HCT116 (cell line): ENCODE results near the gene LCN15. TPM values are rescaled to one million over a fixed set of nuclear protein-coding genes. Genes with fewer than 3 reads are reported as not detected.

ENCODE experiments used
- ATAC-seq: fragments of 200-7000 bp; cut with Tn5 transposase; 2 replicates; pipeline ENCODE4 v1.9.1; 2020; ENCODE audit warnings: mild to moderate bottlenecking, moderate library complexity
- BruUV-seq: library from RNA; stranded (reverse); fragments of 400-500 nt; replicated peaks from 2 replicates; lab custom pipeline; 2021; lab: Mats Ljungman, UMichigan
- CTCF ChIA-PET: fragments of 300-600 bp; sonication (Branson Sonifier 250); formaldehyde crosslinking; loops from one replicate; lab custom pipeline; 2021; ENCODE audit warnings: antibody characterized with exemption; lab: Charles Lee
- POLR2A ChIA-PET: fragments of 300-600, 350-600 bp; sonication (Branson Sonifier 250); formaldehyde crosslinking; loops from one replicate; lab custom pipeline; 2021; ENCODE audit warnings: antibody characterized with exemption; lab: Charles Lee
- RAD21 ChIA-PET, 2 experiments: fragments of 300-600 bp; sonication (Branson Sonifier 250); formaldehyde crosslinking; loops; one replicate each; lab custom pipeline; 2023; ENCODE audit warnings: low total read pairs in 2 of 2; ENCODE audit not compliant: uncharacterized antibody in 2 of 2, unreplicated experiment in 2 of 2, low non-redundant PET in 1 of 2; lab: Charles Lee
- DNase-seq: peaks from one replicate; pipeline ENCODE4 v3.0.0-alpha.2; 2010; ENCODE audit warnings: low read depth, low spot score
- H2AFZ ChIP-seq: fragments of 200-600 bp; shearing (Covaris generic), sonication (generic); 2 replicates; pipeline ENCODE4 v1.6.1; 2017; ENCODE audit warnings: low read depth, mixed run types, mixed read lengths, antibody characterized with exemption, low read length; ENCODE audit not compliant: poor library complexity, severe bottlenecking
- H3K27ac ChIP-seq: 2 replicates; pipeline ENCODE4 v1.5.1; 2012; ENCODE audit warnings: low read depth, low read length
- H3K27me3 ChIP-seq: fragments of 200-600 bp; sonication (generic); 2 replicates; pipeline ENCODE4 v1.6.1; 2016; ENCODE audit warnings: mixed run types, low read length, mixed read lengths; ENCODE audit not compliant: insufficient read depth
- H3K36me3 ChIP-seq, 2 experiments: fragments of 200-500 bp in 1 of 2; fragments of 200-600 bp in 1 of 2; sonication (Bioruptor generic) in 1 of 2; sonication (generic) in 1 of 2; 2 replicates each; pipeline versions ENCODE4 v1.5.1 to v1.6.1; 2014 to 2016; ENCODE audit warnings: low read length in 2 of 2, inconsistent platforms in 1 of 2, mixed read lengths in 1 of 2, mixed run types in 1 of 2; ENCODE audit not compliant: insufficient read depth in 2 of 2, control insufficient read depth in 1 of 2
- H3K4me1 ChIP-seq, 2 experiments: fragments of 200-600 bp in 1 of 2; sonication (generic) in 1 of 2; 2 replicates each; pipeline versions ENCODE4 v1.5.1 to v1.6.1; 2012 to 2017; ENCODE audit warnings: low read length in 2 of 2, inconsistent platforms in 1 of 2, mild to moderate bottlenecking in 1 of 2, mixed read lengths in 1 of 2, mixed run types in 1 of 2, moderate library complexity in 1 of 2; ENCODE audit not compliant: insufficient read depth in 2 of 2, control insufficient read depth in 1 of 2
- H3K4me2 ChIP-seq: fragments of 200-600 bp; sonication (generic); 2 replicates; pipeline ENCODE4 v1.6.1; 2017; ENCODE audit warnings: mixed run types, low read length, mixed read lengths
- H3K4me3 ChIP-seq, 2 experiments: fragments of 200-600 bp in 1 of 2; sonication (generic) in 1 of 2; replicated peaks in 1 of 2; 2 replicates each; pipeline ENCODE4 v1.5.1; 2011 to 2016; ENCODE audit warnings: low read length in 2 of 2, control low read depth in 1 of 2, low read depth in 1 of 2, mild to moderate bottlenecking in 1 of 2, mixed read lengths in 1 of 2, mixed run types in 1 of 2
- H3K79me2 ChIP-seq: fragments of 200-600 bp; sonication (generic); 2 replicates; pipeline ENCODE4 v1.6.1; 2017; ENCODE audit warnings: mild to moderate bottlenecking, mixed run types, low read length, moderate library complexity, mixed read lengths; ENCODE audit not compliant: insufficient read depth
- H3K9ac ChIP-seq: fragments of 200-600 bp; sonication (generic); 2 replicates; pipeline ENCODE4 v1.6.1; 2016; ENCODE audit warnings: low read length, mixed read lengths
- H3K9me2 ChIP-seq: fragments of 200-600 bp; sonication (generic), shearing (Covaris generic); 2 replicates; pipeline ENCODE4 v1.6.1; 2017; ENCODE audit warnings: mixed run types, mild to moderate bottlenecking, moderate library complexity; ENCODE audit not compliant: insufficient read depth
- H3K9me3 ChIP-seq, 2 experiments: fragments of 200-500 bp in 1 of 2; fragments of 200-600 bp in 1 of 2; sonication (Bioruptor generic) in 1 of 2; sonication (generic) in 1 of 2; 2 replicates each; pipeline ENCODE4 v1.6.1; 2014 to 2017; ENCODE audit warnings: low read length in 2 of 2, mixed read lengths in 2 of 2, inconsistent platforms in 1 of 2, low read depth in 1 of 2, mild to moderate bottlenecking in 1 of 2, mixed run types in 1 of 2, moderate library complexity in 1 of 2; ENCODE audit not compliant: control insufficient read depth in 1 of 2, insufficient read depth in 1 of 2
- H4K20me1 ChIP-seq: fragments of 200-600 bp; sonication (generic), shearing (Covaris generic); 2 replicates; pipeline ENCODE4 v1.6.1; 2017; ENCODE audit warnings: mixed run types, mild to moderate bottlenecking, moderate library complexity; ENCODE audit not compliant: insufficient read depth
- CBX3 ChIP-seq: IDR thresholded peaks from 2 replicates; pipeline ENCODE4 v1.6.1; 2012; ENCODE audit warnings: low read depth
- CTCF ChIP-seq, 3 experiments: fragments of 200-600 bp in 1 of 3; sonication (generic) in 1 of 3; IDR thresholded peaks in 2 of 3; conservative IDR thresholded peaks in 1 of 3; 2 replicates each; pipeline ENCODE4 v1.5.1; 2012 to 2017; ENCODE audit warnings: low read depth in 2 of 3, low read length in 2 of 3, antibody characterized with exemption in 1 of 3, borderline replicate concordance in 1 of 3, control low read depth in 1 of 3, mild to moderate bottlenecking in 1 of 3, mixed read lengths in 1 of 3, mixed run types in 1 of 3, moderate library complexity in 1 of 3; ENCODE audit not compliant: insufficient read depth in 1 of 3
- EZH2 ChIP-seq: fragments of 200-600 bp; sonication (generic); IDR thresholded peaks from 2 replicates; pipeline ENCODE4 v1.6.1; 2017; ENCODE audit warnings: antibody characterized with exemption, mixed run types
- EZH2phosphoT487 ChIP-seq: fragments of 200-600 bp; IDR thresholded peaks from 2 replicates; pipeline ENCODE4 v1.6.1; 2018; ENCODE audit warnings: antibody characterized with exemption, borderline replicate concordance
- RAD21 ChIP-seq: IDR thresholded peaks from 2 replicates; pipeline ENCODE4 v1.6.1; 2012; ENCODE audit warnings: low read depth, mild to moderate bottlenecking
- REST ChIP-seq: IDR thresholded peaks from 2 replicates; pipeline ENCODE4 v1.6.1; 2012; ENCODE audit warnings: low read depth
- SP1 ChIP-seq: IDR thresholded peaks from 2 replicates; pipeline ENCODE4 v1.6.1; 2012; ENCODE audit warnings: low read depth
- SRF ChIP-seq: IDR thresholded peaks from 2 replicates; pipeline ENCODE4 v1.6.1; 2012; ENCODE audit warnings: low read depth
- YY1 ChIP-seq: IDR thresholded peaks from 2 replicates; pipeline ENCODE4 v1.6.1; 2011; ENCODE audit warnings: low read length, low read depth, moderate library complexity, mild to moderate bottlenecking; ENCODE audit not compliant: insufficient replicate concordance; ENCODE audit errors: extremely low read depth
- ZFX ChIP-seq: fragments of 450-650 bp; IDR thresholded peaks from 2 replicates; pipeline ENCODE4 v1.6.1; 2017
- ZNF274 ChIP-seq: fragments of 200-500 bp; sonication (Bioruptor generic); IDR thresholded peaks from 2 replicates; pipeline ENCODE4 v1.6.1; 2014; ENCODE audit warnings: mild to moderate bottlenecking, low read depth, low read length, inconsistent platforms
- intact Hi-C: fragments of 100-400 bp; cut with micrococcal nuclease; formaldehyde crosslinking; loops from 2 replicates; pipeline ENCODE4 v1.10.0; 2022
- total RNA-seq: library from RNA; stranded (reverse); gene quantifications from one replicate; pipeline ENCODE4 v1.2.1, GENCODE V29; 2021; ENCODE audit not compliant: unreplicated experiment

The LCN15 gene
- total RNA-seq, 1 experiment from 2014 or later: 0.76 TPM

DNA sequence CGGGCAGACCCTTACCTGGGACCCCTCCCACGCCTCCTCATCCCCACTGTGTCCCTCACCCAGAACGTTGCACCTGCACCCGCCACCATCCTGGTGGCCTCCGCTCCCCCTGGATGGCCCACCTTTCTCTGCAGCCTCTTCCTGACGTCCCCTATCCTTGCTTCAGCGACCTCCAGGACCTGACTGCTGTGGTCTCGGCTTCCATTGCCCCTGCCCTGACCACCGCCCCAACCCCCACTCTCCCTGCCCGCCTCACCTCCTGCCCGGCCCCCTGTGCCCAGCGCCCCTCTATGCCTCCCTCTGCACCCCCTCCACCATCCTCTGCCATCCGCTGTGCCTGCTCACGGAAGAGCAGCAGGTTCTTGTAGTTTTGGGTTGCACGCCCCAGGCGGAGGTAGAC, 23.8 kb downstream of the LCN15 start:
- H3K79me2 ChIP-seq: no peaks in the 10 kb centered on the region
- no peaks in the 10 kb centered on the region for H3K9me3 ChIP-seq
- H3K4me1 ChIP-seq: no peaks in the 10 kb centered on the region
- ATAC-seq: no peak
- no peaks in the 10 kb centered on the region for H3K36me3 ChIP-seq
- RAD21 ChIA-PET: no interaction called here
- H3K27ac ChIP-seq: no peak overlapping the region
- no peak overlapping the region for H3K9ac ChIP-seq
- no peaks in the 10 kb centered on the region for H3K9me2 ChIP-seq
- no peak overlapping the region for H3K4me3 ChIP-seq
- no peak for TF ChIP-seq SP1
- no peak for TF ChIP-seq YY1
- no peak for TF ChIP-seq CBX3
- TF ChIP-seq REST: no peak
- no peak for TF ChIP-seq ZFX
- no peak for TF ChIP-seq SRF
- no peak for TF ChIP-seq CTCF (IDR thresholded peaks at IDR 0.05 in 2 of 3, conservative IDR thresholded peaks at IDR 0.05 in 1 of 3; ENCODE audit: borderline replicate concordance in 1 of 3, insufficient read depth in 1 of 3, low read depth in 2 of 3, low read length in 2 of 3)
- no peak for TF ChIP-seq EZH2
- TF ChIP-seq ZNF274: no peak
- no peak for TF ChIP-seq RAD21
- no peak for TF ChIP-seq EZH2phosphoT487
- TF ChIP-seq, all 23 proteins: peak for 0
- no TSS peak for BruUV-seq
- no peaks in the 10 kb centered on the region for H4K20me1 ChIP-seq
- H3K4me2 ChIP-seq: no peak overlapping the region
- no peak overlapping the region for H2AFZ ChIP-seq
- POLR2A ChIA-PET: no interaction called here
- H3K27me3 ChIP-seq: no peaks in the 10 kb centered on the region
- CTCF ChIA-PET: no interaction called here
- intact Hi-C loops: no loop called here
- DNase-seq: no peak
